Tibial nerve (tissue), 4 donors: Measurements from ENCODE around the gene OAT.

Source experiments
- CTCF ChIP-seq, 5 experiments: fragments of 200-600 bp in 3 of 5; fragments of 450-650 bp in 2 of 5; sonication (generic) in 3 of 5; IDR thresholded peaks; one replicate each; pipeline ENCODE4 v1.5.1; 2016 to 2019; ENCODE audit warnings: antibody characterized with exemption in 5 of 5, mild to moderate bottlenecking in 3 of 5, moderate library complexity in 2 of 5
- EP300 ChIP-seq, 2 donors: sonication (generic); formaldehyde crosslinking; IDR thresholded peaks; one replicate each; pipeline ENCODE4 v1.6.1; 2017; ENCODE audit warnings: antibody characterized with exemption in 2 of 2, mild to moderate bottlenecking in 1 of 2

- TF ChIP-seq CTCF (IDR thresholded peaks at IDR 0.05) (no peak), EP300 (IDR thresholded peaks at IDR 0.05) (no peak)
These were observed 41.4 kb upstream of the OAT start for GRCh38 chr10:124460144-124460543.
